GM06990 (cell line): ENCODE data around the gene FKBP9.

Experiments
- DNase-seq: peaks from one replicate; pipeline ENCODE4 v3.0.0-alpha.2; 2011; ENCODE audit not compliant: insufficient read length; ENCODE audit errors: extremely low read depth
- H3K27me3 ChIP-seq: replicated peaks from 2 replicates; pipeline ENCODE4 v1.6.0; 2011; ENCODE audit warnings: low read length; ENCODE audit not compliant: control insufficient read depth, insufficient read depth
- H3K36me3 ChIP-seq: 2 replicates; pipeline ENCODE4 v1.5.1; 2011; ENCODE audit warnings: low read length; ENCODE audit not compliant: control insufficient read depth, insufficient read depth
- H3K4me3 ChIP-seq: replicated peaks from 2 replicates; pipeline ENCODE4 v1.5.1; 2011; ENCODE audit warnings: low read depth, mild to moderate bottlenecking, control low read depth, low read length
- CTCF ChIP-seq: IDR thresholded peaks from 2 replicates; pipeline ENCODE4 v1.5.1; 2011; ENCODE audit warnings: low read length, control low read depth, mild to moderate bottlenecking, inconsistent platforms; ENCODE audit not compliant: insufficient read depth, poor library complexity, severe bottlenecking

The FKBP9 gene

GRCh38 chr7:32921896-32922295 is 35.3 kb upstream of the FKBP9 start:
- TF ChIP-seq CTCF = no peak
- DNase-seq = no peak
- H3K27me3 ChIP-seq = no peaks in the 10 kb centered on the region
- no peak overlapping the region for H3K4me3 ChIP-seq
- H3K36me3 ChIP-seq = no peaks in the 10 kb centered on the region; the same call in 1 of the 2 replicates

- no peak for TF ChIP-seq CTCF
- Histone ChIP-seq H3K4me3 (no peak overlapping the region), H3K27me3 (no peaks in the 10 kb centered on the region), H3K36me3 (no peaks in the 10 kb centered on the region; the same call in 1 of the 2 replicates)
- DNase-seq = no peak
These were observed 28.4 kb upstream of the FKBP9 start for GRCh38 chr7:32928785-32929298.

- TF ChIP-seq CTCF = no peak
- Histone ChIP-seq H3K4me3 (no peak overlapping the region), H3K36me3 (no peaks in the 10 kb centered on the region; the same call in 1 of the 2 replicates), H3K27me3 (no peaks in the 10 kb centered on the region)
- no peak for DNase-seq
These were observed 27.7 kb upstream of the FKBP9 start for GRCh38 chr7:32929430-32930143.

GRCh38 chr7:32930378-32930777 is 26.9 kb upstream of the FKBP9 start:
- Histone ChIP-seq H3K36me3 (no peaks in the 10 kb centered on the region; the same call in 1 of the 2 replicates), H3K4me3 (no peak overlapping the region), H3K27me3 (no peaks in the 10 kb centered on the region)
- no peak for TF ChIP-seq CTCF
- DNase-seq = no peak

- no peak for DNase-seq
- Histone ChIP-seq H3K27me3 (no peaks in the 10 kb centered on the region), H3K4me3 (no peak overlapping the region), H3K36me3 (no peaks in the 10 kb centered on the region)
- TF ChIP-seq CTCF = no peak
These were observed 21.7 kb upstream of the FKBP9 start for GRCh38 chr7:32935558-32935957.

- Histone ChIP-seq H3K36me3 (no peaks in the 10 kb centered on the region), H3K27me3 (no peaks in the 10 kb centered on the region), H3K4me3 (no peak overlapping the region)
- no peak for DNase-seq
- no peak for TF ChIP-seq CTCF
These were observed 20.6 kb upstream of the FKBP9 start for GRCh38 chr7:32936689-32937088.
